ENCODE measurements around the gene CRADD.
A peak's percentile ranks its signal among the peaks of the same experiment; 100 is the strongest.
"Not testable (repeated sequence)": the region's sequence is repeated elsewhere in the genome, so short reads cannot be mapped to it uniquely, and the experiment has no call there.

Gene CRADD

GRCh38 chr12:93740751-93741150, 63.6 kb downstream of the CRADD start:
- DNase-seq: no peak

GRCh38 chr12:93741659-93742109, 64.5 kb downstream of the CRADD start:
- no peak for DNase-seq

GRCh38 chr12:93742110-93742934, 65.1 kb downstream of the CRADD start:
- peak; percentile 71 for DNase-seq

- DNase-seq: no peak
These were observed 66.2 kb downstream of the CRADD start for GRCh38 chr12:93743229-93743998.

GRCh38 chr12:93743999-93744689, 67.0 kb downstream of the CRADD start:
- no peak for DNase-seq

GRCh38 chr12:93745286-93745685, 68.1 kb downstream of the CRADD start:
- DNase-seq: no peak

- DNase-seq: no peak
These were observed 69.5 kb downstream of the CRADD start for GRCh38 chr12:93746572-93747168.

- DNase-seq: no peak
These were observed 71.7 kb downstream of the CRADD start for GRCh38 chr12:93748672-93749383.

- no peak for DNase-seq
These were observed 72.3 kb downstream of the CRADD start for GRCh38 chr12:93749515-93749914.

GRCh38 chr12:93750056-93750455, 72.9 kb downstream of the CRADD start:
- no peak for DNase-seq

- no peak for DNase-seq
These were observed 74.9 kb downstream of the CRADD start for GRCh38 chr12:93751864-93752610.

- no peak for DNase-seq
These were observed 76.1 kb downstream of the CRADD start for GRCh38 chr12:93753285-93753684.

- DNase-seq: no peak
These were observed 76.8 kb downstream of the CRADD start for GRCh38 chr12:93753838-93754429.

GRCh38 chr12:93754859-93755258, 77.7 kb downstream of the CRADD start:
- not testable (repeated sequence) for DNase-seq

- DNase-seq: no peak
These were observed 79.1 kb downstream of the CRADD start for GRCh38 chr12:93756288-93756687.

GRCh38 chr12:93757792-93758694, 80.9 kb downstream of the CRADD start:
- no peak for DNase-seq

GRCh38 chr12:93758801-93759373, 81.7 kb downstream of the CRADD start:
- DNase-seq: no peak

GRCh38 chr12:93759512-93760081, 82.4 kb downstream of the CRADD start:
- DNase-seq: no peak

GRCh38 chr12:93760275-93760875, 83.2 kb downstream of the CRADD start:
- DNase-seq: no peak
